SK-N-DZ (cell line): ENCODE results near the gene SOX6.

Experiments used
- DNase-seq: peaks from one replicate; pipeline ENCODE4 v3.0.0-alpha.2; 2015; ENCODE audit warnings: low spot score

Gene SOX6

GRCh38 chr11:16193897-16194381, 162.4 kb downstream of the SOX6 start:
- DNase-seq, result no peak

DNA sequence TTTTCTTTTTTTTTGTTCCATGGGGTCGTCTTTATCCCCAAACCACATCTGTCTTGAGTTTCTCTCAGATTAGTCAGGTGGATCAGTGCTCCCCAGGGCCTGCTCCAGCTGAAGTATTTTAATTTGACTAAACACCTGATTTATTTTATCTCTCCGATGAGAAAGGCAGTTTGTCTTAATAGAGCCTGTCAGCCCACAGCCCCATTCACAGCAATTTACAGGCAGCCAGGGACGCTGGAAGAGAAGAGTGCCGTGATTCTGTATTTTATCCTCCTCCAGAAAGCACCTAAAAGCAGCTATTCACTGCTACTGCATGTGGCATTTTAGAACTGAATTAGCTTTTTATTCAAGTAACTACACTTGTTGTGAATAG, 164.5 kb downstream of the SOX6 start:
- peak; percentile 70 for DNase-seq

- DNase-seq, result peak; percentile 14
Measured at GRCh38 chr11:16191212-16191867, 165.0 kb downstream of the SOX6 start.

GRCh38 chr11:16186680-16187079, 169.7 kb downstream of the SOX6 start:
- DNase-seq, result no peak

- DNase-seq, result no peak
Measured at GRCh38 chr11:16185042-16185441, 171.3 kb downstream of the SOX6 start.

DNA sequence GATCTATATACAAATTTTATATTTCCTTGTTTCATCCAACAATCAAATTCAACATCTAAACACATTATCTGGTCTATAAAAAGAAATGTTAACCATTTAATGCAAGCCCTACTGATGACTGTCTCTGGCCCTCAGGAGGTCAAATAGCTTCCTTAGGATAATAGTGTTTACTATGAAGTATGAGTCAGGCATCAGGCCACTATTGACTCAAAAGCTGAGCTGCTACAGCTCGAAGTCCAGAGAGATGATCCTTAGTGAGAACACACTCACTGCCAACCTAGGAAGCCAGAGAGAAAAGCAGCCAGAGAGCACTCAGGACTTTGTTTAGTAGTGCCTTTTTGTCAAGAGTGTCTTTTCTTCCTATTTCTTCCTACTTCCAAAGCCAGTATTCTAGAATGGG, 171.8 kb downstream of the SOX6 start:
- DNase-seq, result no peak

DNA sequence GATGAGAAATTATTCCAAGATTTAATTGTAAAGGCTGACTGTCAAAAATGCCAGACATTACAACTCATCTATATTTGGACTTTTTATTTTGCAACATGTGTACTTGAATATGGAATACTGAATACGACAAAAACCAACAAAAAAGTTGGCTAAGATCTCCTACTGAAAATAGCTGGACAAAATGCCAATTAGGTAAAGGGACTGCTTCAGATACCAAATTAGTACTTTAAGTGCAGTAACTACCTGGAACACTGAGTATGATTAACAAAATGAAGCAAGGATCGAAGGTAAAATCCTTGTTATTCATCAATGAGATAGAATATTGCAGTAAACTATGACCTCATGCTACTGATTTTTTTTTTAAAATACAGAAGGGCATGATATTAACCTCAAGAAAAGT, 173.8 kb downstream of the SOX6 start:
- no peak for DNase-seq

DNA sequence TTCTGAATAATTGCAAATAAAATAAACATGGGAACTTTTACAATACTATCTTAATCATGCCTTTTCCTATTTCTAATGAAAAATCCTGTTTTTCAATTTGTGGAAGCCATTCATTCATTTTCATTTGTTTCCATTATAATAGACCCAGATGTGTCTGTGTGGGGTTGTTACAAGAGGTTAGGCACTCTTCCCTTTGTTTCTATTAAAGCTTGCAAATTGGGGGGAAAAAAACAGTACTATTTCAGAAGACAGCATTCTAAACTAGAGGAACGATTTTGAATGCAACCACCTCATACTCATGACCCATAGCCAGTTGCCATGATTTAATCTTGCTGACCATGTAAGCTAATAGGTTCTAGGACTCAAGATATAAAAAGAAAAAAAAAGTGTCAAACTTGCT, 175.5 kb downstream of the SOX6 start:
- no peak for DNase-seq

- no peak for DNase-seq
Measured at GRCh38 chr11:16179676-16180075, 176.7 kb downstream of the SOX6 start.

- peak; percentile 25 for DNase-seq
Measured at GRCh38 chr11:16178273-16178672, 178.1 kb downstream of the SOX6 start.

GRCh38 chr11:16177688-16178087, 178.7 kb downstream of the SOX6 start:
- no peak for DNase-seq

DNA sequence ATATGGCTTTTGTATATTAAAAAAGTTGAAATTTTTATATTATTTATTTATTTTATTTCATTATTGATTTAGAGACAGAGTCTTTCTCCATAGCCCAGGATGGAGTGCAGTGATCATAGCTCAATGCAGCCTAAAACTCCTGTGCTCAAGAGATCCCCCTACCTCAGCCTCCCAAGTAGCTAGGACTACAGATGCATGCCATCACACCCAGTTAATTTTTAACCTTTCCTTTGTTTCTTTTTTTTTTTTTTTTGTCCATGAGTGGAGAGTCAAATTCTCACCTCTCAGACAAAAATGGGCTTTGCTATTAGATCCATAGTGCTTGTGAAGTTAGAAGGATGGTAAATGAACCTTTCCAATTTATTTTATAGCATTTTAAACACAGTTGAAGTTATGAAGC, 182.5 kb downstream of the SOX6 start:
- no peak for DNase-seq

- DNase-seq, result no peak
Measured at GRCh38 chr11:16171882-16172281, 184.5 kb downstream of the SOX6 start.

- no peak for DNase-seq
Measured at GRCh38 chr11:16169956-16170847, 186.1 kb downstream of the SOX6 start.

- DNase-seq, result no peak
Measured at GRCh38 chr11:16169541-16169940, 186.8 kb downstream of the SOX6 start.

DNA sequence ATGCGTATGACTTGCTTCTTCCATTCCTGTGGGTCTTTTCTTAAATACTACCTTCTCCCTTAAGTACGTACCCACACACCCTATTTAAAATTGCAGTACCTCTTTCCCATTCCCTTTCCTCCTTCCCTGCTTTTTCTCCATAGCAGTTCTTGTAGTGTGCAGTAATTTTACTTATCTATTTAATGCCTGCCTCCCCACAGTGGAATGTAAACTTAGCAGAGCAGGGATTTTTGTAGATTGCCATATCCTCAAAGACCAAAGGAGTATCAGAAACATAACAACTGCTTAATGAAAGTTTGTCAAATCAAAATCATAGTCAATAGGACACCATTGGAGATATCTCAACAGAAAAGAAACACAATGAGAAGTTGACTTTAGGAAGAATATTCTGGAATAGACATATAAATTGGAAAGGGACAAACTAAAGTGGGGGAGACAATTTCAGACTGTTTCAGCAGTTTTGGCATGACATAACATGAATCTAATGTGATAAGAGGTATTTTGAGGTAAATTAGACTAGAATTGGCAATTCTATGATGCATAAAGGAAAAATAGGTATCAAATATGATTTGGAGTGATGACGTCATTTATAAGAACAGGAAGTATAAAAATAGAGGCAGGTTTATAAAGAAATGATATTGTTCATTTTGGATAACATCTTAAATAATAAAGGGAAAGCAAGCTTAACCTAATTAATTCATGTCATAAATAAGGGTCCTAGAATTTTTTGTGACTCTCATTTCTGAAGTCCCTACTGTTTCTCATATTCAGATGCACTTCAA, 188.4 kb downstream of the SOX6 start:
- no peak for DNase-seq

- DNase-seq, result no peak
Measured at GRCh38 chr11:16166571-16166970, 189.8 kb downstream of the SOX6 start.

- no peak for DNase-seq
Measured at GRCh38 chr11:16160146-16160545, 196.2 kb downstream of the SOX6 start.

DNA sequence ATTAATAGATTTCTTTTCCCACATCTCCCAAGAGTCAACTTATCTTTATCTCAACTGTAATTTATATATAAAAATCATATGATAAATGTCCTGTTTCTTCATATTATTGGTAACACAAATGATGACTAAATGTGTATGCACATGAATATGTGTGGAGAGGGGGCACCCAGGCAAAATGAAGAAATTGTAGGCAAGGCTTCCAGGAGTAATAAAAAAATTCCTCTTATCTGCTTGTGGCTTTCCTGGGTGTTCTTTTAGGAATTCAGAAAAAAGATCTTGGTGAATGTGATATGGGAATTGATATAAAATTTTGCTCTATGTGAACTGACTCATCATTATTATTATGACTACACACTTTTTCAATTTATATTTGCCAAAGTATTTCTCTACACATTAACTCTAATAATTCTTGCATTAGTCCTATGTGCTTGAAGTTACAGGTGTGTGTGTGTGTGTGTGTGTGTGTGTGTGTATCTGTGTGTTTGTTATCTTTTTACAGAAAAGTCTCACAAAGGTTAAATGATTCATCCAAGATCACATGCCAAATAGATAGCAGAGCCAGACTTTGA, 197.8 kb downstream of the SOX6 start:
- no peak for DNase-seq

GRCh38 chr11:16157327-16157726, 199.0 kb downstream of the SOX6 start:
- no peak for DNase-seq

DNA sequence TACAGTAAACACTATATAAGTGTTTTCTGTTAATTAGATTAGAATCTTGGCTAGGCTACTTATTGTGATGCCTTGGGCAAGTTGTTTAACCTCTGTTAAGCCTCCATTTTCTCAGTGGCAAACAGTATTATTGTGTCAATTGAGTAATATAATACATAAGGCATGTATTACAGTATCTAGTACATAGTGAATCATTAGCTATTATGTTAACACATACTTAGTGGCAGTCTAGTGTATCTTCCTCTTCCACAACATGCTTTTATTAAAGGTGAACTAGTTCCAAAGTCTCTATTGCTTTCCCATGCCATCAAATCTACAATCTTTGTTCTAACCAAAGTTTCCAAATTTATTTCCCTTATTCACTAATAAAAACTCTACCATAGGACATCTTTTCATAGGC, 200.9 kb downstream of the SOX6 start:
- no peak for DNase-seq
